Measurements from ENCODE around the gene TBCCD1.

DNA sequence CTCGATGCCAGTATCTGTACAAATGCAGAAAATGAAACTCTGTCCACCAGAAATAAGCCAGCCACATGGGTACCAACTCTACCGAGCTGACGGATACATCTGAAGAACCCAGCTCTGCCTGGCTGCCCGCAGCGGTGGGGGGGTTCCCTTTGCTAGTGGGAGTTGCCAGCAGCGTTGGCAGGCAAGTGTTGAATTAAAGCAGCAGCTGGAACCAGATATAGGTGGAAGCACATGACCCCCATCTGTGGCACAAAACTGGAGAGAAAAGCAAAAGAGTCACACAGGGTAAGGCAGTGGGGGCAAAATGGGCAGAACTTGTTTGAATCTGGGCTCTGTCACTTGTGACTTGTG is 40.9 kb downstream of the TBCCD1 start:
- TF ChIP-seq, protein P1, sequence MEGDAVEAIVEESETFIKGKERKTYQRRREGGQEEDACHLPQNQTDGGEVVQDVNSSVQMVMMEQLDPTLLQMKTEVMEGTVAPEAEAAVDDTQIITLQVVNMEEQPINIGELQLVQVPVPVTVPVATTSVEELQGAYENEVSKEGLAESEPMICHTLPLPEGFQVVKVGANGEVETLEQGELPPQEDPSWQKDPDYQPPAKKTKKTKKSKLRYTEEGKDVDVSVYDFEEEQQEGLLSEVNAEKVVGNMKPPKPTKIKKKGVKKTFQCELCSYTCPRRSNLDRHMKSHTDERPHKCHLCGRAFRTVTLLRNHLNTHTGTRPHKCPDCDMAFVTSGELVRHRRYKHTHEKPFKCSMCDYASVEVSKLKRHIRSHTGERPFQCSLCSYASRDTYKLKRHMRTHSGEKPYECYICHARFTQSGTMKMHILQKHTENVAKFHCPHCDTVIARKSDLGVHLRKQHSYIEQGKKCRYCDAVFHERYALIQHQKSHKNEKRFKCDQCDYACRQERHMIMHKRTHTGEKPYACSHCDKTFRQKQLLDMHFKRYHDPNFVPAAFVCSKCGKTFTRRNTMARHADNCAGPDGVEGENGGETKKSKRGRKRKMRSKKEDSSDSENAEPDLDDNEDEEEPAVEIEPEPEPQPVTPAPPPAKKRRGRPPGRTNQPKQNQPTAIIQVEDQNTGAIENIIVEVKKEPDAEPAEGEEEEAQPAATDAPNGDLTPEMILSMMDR (IDR thresholded peaks at IDR 0.05) = no peak
- no peak for TF ChIP-seq POLR2A (IDR thresholded peaks at IDR 0.05)
